Bronchial epithelial cell (primary cell): ENCODE data around the gene DEDD2. TPM values are rescaled to one million over a fixed set of nuclear protein-coding genes. Genes with fewer than 3 reads are reported as not detected.

Source experiments
- DNase-seq: peaks from one replicate; pipeline ENCODE4 v3.0.0-alpha.2; 2010; ENCODE audit warnings: low read depth
- FAIRE-seq: peaks from 2 replicates; lab custom pipeline; 2011; peaks lifted over from hg19 to GRCh38; lab: Jason Lieb, UNC
- H3K27me3 ChIP-seq: 2 replicates; pipeline ENCODE4 v1.5.1; 2011; ENCODE audit warnings: low read length; ENCODE audit not compliant: control insufficient read depth, insufficient read depth
- H3K36me3 ChIP-seq: 2 replicates; pipeline ENCODE4 v1.5.1; 2011; ENCODE audit warnings: low read length; ENCODE audit not compliant: control insufficient read depth, insufficient read depth
- H3K4me3 ChIP-seq: 2 replicates; pipeline ENCODE4 v1.5.1; 2011; ENCODE audit warnings: mild to moderate bottlenecking, low read depth, low read length, control low read depth
- total RNA-seq: library from RNA; depleted of rRNA; stranded (reverse); fragments of >200 nt; gene quantifications from 2 replicates; pipeline ENCODE4 v1.2.1, GENCODE V29; 2014
- TF ChIP-seq, protein P1 (sequence below): IDR thresholded peaks from 2 replicates; pipeline ENCODE4 v1.5.1; 2011; ENCODE audit warnings: mild to moderate bottlenecking, moderate library complexity, low read length, control low read depth, inconsistent platforms; ENCODE audit not compliant: insufficient read depth, severe bottlenecking

The DEDD2 gene
- total RNA-seq, 1 donor from 2014 or later: 28.7 TPM

DNA sequence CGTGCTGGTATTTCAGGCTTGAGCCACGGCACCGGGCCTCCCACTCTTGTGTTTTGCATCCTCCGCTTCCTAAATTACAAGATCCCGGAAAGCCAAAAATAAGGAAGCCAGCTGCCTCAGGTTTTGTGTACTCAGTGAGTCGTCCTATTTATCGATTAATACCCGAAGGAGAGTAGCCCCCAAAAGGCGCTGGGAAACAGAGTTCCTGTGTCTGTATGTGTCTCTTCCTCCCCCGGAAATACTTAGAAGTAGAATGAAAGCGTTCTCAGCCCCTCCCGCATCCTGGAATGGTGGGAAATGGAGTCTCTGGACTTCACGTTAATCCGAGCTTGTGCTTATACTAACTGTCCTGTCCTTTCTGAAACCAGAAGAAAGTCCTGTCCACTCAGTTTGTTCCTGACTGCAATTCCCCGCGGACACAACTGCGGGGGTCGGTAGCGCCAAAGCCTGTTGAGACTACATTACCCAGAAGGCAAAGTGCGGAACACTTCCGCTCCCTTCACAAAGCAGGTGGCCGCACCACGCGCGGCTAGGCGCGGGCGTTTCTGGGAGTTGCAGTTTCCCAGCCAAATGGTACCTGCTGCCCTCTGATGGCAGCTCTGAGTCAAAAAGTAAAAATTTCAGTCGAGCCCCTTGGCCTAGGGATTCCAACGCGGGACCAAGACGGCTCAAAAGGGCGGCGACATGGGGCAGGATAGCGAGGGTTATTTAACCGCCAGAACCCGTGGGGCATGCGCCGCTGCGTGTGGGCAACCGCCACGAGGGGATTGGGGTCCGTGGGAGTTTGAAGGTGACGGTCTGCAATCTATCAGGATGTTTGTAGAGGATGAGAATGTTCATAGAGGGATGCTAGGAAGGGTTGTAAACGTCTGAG, 27.1 kb upstream of the DEDD2 start:
- H3K36me3 ChIP-seq: peaks cover 16% of the 10 kb centered on the region
- peak; percentile 90 for DNase-seq
- peak overlapping the region; percentile 70 for H3K4me3 ChIP-seq
- no peaks in the 10 kb centered on the region for H3K27me3 ChIP-seq
- TF ChIP-seq, protein P1, sequence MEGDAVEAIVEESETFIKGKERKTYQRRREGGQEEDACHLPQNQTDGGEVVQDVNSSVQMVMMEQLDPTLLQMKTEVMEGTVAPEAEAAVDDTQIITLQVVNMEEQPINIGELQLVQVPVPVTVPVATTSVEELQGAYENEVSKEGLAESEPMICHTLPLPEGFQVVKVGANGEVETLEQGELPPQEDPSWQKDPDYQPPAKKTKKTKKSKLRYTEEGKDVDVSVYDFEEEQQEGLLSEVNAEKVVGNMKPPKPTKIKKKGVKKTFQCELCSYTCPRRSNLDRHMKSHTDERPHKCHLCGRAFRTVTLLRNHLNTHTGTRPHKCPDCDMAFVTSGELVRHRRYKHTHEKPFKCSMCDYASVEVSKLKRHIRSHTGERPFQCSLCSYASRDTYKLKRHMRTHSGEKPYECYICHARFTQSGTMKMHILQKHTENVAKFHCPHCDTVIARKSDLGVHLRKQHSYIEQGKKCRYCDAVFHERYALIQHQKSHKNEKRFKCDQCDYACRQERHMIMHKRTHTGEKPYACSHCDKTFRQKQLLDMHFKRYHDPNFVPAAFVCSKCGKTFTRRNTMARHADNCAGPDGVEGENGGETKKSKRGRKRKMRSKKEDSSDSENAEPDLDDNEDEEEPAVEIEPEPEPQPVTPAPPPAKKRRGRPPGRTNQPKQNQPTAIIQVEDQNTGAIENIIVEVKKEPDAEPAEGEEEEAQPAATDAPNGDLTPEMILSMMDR: peak; percentile 76
- no peak for FAIRE-seq

DNA sequence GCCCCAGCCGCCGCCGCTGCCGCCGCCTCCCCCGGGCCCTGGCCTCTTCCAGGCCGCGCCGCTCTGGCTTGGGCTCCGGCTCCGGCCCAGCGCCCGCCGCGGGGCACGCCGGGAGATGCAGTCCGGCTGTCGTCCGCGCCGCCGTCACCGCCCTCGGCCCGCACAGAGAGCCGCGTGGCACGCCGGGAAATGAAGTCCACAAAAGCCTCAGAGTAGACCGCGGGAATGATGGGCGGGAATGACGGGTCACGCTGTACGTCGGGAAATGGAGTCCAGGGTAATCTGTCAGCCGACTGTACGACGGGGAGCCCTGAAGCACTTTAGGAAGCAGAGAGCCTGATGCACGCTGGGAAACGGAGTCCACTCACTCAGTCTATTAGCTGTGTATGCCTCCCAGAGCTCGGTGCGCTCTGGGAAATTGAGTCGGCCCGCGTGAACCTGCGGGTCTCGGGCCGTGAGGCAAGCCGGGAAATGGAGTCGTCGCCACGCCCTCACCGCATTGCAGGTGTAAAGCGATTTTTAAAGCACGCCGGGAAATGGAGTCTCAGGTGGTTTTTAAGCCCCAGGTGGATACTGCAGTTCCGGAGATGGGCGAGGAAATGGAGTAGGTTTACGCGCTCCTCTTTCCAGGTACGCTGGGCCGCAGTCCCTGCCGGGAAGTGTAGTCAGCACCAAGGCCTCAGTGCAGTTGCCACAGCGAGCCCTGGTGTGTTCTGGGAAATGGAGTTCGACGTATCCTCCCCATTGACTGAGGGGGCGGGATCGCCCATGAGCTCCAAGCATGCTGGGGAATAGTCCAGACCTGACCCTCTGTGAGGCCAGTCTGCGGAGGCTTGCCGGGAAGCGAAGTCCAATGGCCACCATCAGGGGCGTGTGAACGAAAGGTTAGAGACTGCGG, 25.3 kb upstream of the DEDD2 start, which contains the start of gene GSK3A:
GSK3A (minus strand) TSS at position 91 of the 898 bp plus-strand sequence. CDS start 137 bp downstream, outside the sequence.
- peak within 1 kb of the TSS; percentile 70 for H3K4me3 ChIP-seq
- FAIRE-seq (peak; percentile 90), DNase-seq (peak; percentile 98)
- TF ChIP-seq, protein P1: no peak
- H3K27me3 ChIP-seq: no peaks in the 10 kb centered on the region
- peaks cover 7% of the 10 kb centered on the region for H3K36me3 ChIP-seq

DNA sequence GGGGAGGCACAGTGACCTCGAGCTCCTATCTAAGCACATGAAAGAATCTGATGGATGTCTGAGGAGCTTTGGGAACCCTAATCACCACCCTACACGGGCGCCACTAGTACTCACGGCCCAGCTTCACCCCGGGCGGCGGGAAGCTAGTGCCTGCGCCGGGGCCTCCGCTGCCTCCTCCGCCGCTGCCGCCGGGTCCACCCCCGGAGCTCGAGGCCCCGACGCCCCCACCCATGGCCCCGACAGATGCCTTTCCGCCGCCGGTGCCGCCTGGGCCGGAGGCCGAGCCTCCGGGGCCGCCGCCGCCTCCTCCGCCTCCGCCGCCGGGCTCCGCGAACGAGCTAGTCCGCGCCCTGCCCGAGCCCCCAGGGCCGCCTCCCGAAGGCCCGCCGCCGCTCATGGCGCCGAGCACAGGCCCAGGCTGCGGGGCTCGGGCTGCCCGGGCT, 24.6 kb upstream of the DEDD2 start:
- DNase-seq (no peak), FAIRE-seq (no peak)
- Histone ChIP-seq H3K27me3 (no peaks in the 10 kb centered on the region), H3K4me3 (peak overlapping the region; percentile 70), H3K36me3 (peaks cover 6% of the 10 kb centered on the region)
- TF ChIP-seq, protein P1: no peak

DNA sequence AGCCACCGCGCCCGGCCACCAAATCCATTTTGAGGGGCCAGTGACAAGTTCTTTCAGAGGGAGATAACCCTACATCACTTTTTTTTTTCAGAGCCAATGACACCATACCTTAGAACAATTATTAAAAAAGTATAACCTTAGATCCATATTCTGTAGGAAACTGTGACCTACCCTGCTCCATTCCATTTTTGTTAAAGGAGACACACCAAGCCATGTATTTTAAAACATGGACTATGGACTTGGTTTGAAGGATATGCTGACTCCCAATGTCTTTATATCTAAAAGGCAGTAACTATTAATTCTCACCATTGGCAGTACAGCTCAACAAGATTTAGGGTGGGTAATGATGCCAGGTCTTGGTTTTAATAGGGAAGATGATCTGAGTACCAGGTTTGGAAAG, 23.8 kb upstream of the DEDD2 start:
- peaks cover 8% of the 10 kb centered on the region for H3K36me3 ChIP-seq
- peak overlapping the region; percentile 70 for H3K4me3 ChIP-seq
- DNase-seq (no peak), FAIRE-seq (no peak)
- no peaks in the 10 kb centered on the region for H3K27me3 ChIP-seq
- TF ChIP-seq, protein P1: no peak

DNA sequence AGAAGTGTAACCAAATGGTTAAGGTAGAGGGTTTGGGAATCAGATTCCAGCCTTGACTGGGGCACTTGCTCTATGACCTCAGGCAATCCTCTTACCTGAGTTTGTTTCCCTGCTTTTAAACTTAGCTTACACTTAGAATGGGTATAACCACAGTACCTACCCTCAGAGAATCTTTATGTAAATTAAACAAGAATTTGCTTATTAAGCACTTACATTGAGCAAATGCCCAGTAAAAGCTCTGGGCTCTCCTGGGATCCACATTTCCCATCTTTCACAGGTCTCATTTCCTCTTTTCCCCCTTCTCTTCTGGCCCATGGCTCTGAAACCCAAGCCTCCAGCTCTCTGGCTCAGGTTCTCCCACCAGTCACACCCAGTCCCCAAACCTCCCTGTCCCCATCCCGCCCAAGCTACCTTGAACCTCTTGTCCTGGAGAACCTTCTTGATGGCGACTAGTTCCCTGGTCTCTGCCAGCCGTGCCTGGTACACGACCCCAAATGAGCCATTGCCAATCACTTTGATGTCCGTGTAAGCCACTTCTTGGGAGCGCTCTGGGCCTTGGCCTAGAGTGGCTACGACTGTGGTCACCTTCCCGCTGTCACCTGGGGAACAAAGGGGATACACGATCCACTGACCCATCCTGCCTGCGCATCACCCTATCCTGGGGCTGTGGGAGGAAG, 22.2 kb upstream of the DEDD2 start:
- H3K27me3 ChIP-seq: no peaks in the 10 kb centered on the region
- H3K36me3 ChIP-seq: peaks cover 11% of the 10 kb centered on the region
- DNase-seq (no peak), FAIRE-seq (no peak)
- no peak overlapping the region for H3K4me3 ChIP-seq
- TF ChIP-seq, protein P1: no peak
